ENCODE measurements around the gene COL5A2.

The COL5A2 gene

DNA sequence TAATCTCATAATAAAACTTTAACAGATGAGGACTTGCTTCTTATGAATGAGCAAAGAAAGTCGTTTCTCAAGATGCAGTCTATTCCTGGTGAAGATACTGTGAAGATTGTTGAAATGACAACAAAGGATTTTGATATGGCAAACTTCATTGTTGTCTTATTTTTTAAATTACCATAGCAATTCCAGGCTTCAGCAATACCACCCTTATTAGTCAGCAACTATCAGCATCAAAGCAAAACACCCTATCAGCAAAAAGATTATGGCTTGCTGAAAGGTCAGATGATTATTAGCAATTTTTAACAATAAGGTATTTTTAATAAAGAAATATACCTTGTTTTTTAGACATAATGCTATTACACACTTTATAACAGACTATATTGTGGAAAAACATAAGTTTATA, 88.3 kb downstream of the COL5A2 start:
- ChIA-PET POLR2A (no interaction called here), CTCF (no interaction called here)
- no peak for DNase-seq (ENCODE audit: low read depth, low spot score)
- TF ChIP-seq CTCF (IDR thresholded peaks at IDR 0.05; ENCODE audit: insufficient read depth, low read length, missing control alignments), result no peak
- no peak overlapping the region for H3K4me3 ChIP-seq (ENCODE audit: low read depth, low read length)

DNA sequence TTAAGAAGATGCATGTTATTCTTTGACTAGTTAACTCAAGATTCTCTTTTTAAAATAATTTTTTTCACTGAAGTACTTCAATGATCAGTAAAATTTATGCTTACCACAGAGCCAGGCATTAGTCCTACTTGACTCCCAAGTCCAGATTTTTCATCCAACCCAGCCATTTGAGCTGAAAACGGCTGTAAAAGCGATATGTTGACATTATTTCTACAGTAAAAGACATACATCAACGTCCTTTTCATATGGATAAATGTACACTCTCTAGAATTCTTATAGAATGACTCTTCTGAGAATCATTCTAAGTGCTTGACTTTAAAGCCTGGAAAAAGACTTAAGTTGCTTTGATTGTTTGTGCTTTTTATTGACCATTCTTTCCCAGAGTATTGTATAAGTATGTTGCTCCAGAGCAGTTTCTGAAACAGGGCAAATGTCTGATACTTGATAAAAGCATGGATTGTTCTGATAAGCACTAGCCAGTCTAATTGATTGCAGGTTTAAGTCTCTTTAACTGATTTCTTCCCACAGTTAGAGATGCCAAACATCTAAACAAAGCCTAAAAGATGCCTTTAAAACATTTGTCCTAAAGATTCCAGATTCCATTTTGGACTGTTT, 90.9 kb downstream of the COL5A2 start:
- no peak overlapping the region for H3K4me3 ChIP-seq (ENCODE audit: low read depth, low read length)

DNA sequence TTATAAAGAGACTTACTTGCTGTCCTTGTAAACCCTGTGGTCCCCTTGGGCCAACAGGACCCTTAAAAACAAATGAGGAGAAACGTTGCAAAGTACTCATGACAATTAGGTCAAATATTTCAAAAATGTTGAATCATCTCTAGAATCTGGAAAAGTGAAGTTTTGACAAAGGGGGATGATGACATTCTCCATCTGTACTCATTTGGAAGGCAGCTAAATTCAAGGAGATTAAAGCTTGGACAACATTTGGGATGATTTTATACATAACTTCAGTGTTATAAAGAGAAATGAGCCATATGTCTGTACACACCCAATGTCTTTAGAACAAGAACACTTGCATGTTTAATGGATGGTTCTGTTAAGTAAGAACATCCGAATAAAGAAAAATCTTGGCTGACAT, 92.9 kb downstream of the COL5A2 start:
- POLR2A ChIA-PET, result no interaction called here
- peak; percentile 47 for DNase-seq (ENCODE audit: low read depth, low spot score)
- no peak for TF ChIP-seq CTCF (IDR thresholded peaks at IDR 0.05; ENCODE audit: insufficient read depth, low read length, missing control alignments)
- CTCF ChIA-PET, result no interaction called here
- H3K4me3 ChIP-seq (ENCODE audit: low read depth, low read length), result no peak overlapping the region

More for the DNA sequence above, 90.9 kb downstream of the COL5A2 start:
- DNase-seq (ENCODE audit: low read depth, low spot score), result no peak
- no peak for TF ChIP-seq CTCF (IDR thresholded peaks at IDR 0.05; ENCODE audit: insufficient read depth, low read length, missing control alignments)
- ChIA-PET POLR2A (no interaction called here), CTCF (no interaction called here)

GRCh38 chr2:189086250-189086649, 93.3 kb downstream of the COL5A2 start:
- no peak for TF ChIP-seq CTCF (IDR thresholded peaks at IDR 0.05; ENCODE audit: insufficient read depth, low read length, missing control alignments)
- no peak overlapping the region for H3K4me3 ChIP-seq (ENCODE audit: low read depth, low read length)
- no peak for DNase-seq (ENCODE audit: low read depth, low spot score)
- ChIA-PET POLR2A (interaction anchor here (1.0 kb wide), 1 partner anchor 21 kb away, joined by 3 read pairs; no protein-coding TSS in a partner anchor), CTCF (interaction anchor here (0.9 to 2.1 kb wide), 4 partner anchors 8 to 110 kb away, joined by 3 to 18 read pairs (median 4); partner anchors contain the start of gene COL5A2)

DNA sequence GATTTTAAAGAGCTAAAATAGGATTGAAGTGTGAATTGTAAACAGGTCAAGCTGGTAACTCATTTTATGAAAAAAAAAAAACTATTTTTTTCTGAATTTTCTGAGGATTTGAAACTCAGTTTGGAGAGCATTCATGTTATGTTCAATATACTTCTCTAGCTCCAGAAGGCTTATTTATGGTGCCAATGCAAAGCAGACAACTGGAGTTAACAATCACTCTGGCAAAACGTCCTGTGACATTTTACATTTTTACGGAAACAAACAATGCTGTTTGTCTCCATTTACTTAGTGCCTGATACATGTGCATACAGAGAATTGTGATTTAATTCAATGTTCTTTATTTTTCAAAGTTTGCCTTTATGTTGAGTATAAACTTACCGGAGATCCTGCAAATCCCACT, 96.0 kb downstream of the COL5A2 start:
- CTCF ChIA-PET, result interaction anchor here (0.7 to 2.1 kb wide), 3 partner anchors 10 to 11 kb away, joined by 3 to 8 read pairs (median 7); no protein-coding TSS in a partner anchor

GRCh38 chr2:189083106-189083505, 96.5 kb downstream of the COL5A2 start:
- H3K4me3 ChIP-seq (ENCODE audit: low read depth, low read length), result no peak overlapping the region
- ChIA-PET POLR2A (interaction anchor here (0.5 kb wide), 1 partner anchor 324 kb away, joined by 3 read pairs; no protein-coding TSS in a partner anchor), CTCF (interaction anchor here (1.4 to 2.1 kb wide), 2 partner anchors 9 to 11 kb away, joined by 7 to 8 read pairs; no protein-coding TSS in a partner anchor)
- TF ChIP-seq CTCF (IDR thresholded peaks at IDR 0.05; ENCODE audit: insufficient read depth, low read length, missing control alignments), result no peak
- DNase-seq (ENCODE audit: low read depth, low spot score), result no peak

More for the DNA sequence above, 96.0 kb downstream of the COL5A2 start:
- H3K4me3 ChIP-seq (ENCODE audit: low read depth, low read length), result no peak overlapping the region
- POLR2A ChIA-PET, result no interaction called here
- no peak for DNase-seq (ENCODE audit: low read depth, low spot score)
- no peak for TF ChIP-seq CTCF (IDR thresholded peaks at IDR 0.05; ENCODE audit: insufficient read depth, low read length, missing control alignments)

All from AG04449 (cell line).